HCT116 (cell line): ENCODE measurements around the gene CERS2. TPM values are rescaled to one million over a fixed set of nuclear protein-coding genes. Genes with fewer than 3 reads are reported as not detected.

Experiments
- ATAC-seq: fragments of 200-7000 bp; cut with Tn5 transposase; 2 replicates; pipeline ENCODE4 v1.9.1; 2020; ENCODE audit warnings: mild to moderate bottlenecking, moderate library complexity
- BruUV-seq: library from RNA; stranded (reverse); fragments of 400-500 nt; replicated peaks from 2 replicates; lab custom pipeline; 2021; lab: Mats Ljungman, UMichigan
- CTCF ChIA-PET: fragments of 300-600 bp; sonication (Branson Sonifier 250); formaldehyde crosslinking; loops from one replicate; lab custom pipeline; 2021; ENCODE audit warnings: antibody characterized with exemption; lab: Charles Lee
- POLR2A ChIA-PET: fragments of 300-600, 350-600 bp; sonication (Branson Sonifier 250); formaldehyde crosslinking; loops from one replicate; lab custom pipeline; 2021; ENCODE audit warnings: antibody characterized with exemption; lab: Charles Lee
- RAD21 ChIA-PET, 2 experiments: fragments of 300-600 bp; sonication (Branson Sonifier 250); formaldehyde crosslinking; loops; one replicate each; lab custom pipeline; 2023; ENCODE audit warnings: low total read pairs in 2 of 2; ENCODE audit not compliant: uncharacterized antibody in 2 of 2, unreplicated experiment in 2 of 2, low non-redundant PET in 1 of 2; lab: Charles Lee
- DNase-seq: peaks from one replicate; pipeline ENCODE4 v3.0.0-alpha.2; 2010; ENCODE audit warnings: low read depth, low spot score
- H2AFZ ChIP-seq: fragments of 200-600 bp; shearing (Covaris generic), sonication (generic); 2 replicates; pipeline ENCODE4 v1.6.1; 2017; ENCODE audit warnings: low read depth, mixed run types, mixed read lengths, antibody characterized with exemption, low read length; ENCODE audit not compliant: poor library complexity, severe bottlenecking
- H3K27ac ChIP-seq: 2 replicates; pipeline ENCODE4 v1.5.1; 2012; ENCODE audit warnings: low read depth, low read length
- H3K27me3 ChIP-seq: fragments of 200-600 bp; sonication (generic); 2 replicates; pipeline ENCODE4 v1.6.1; 2016; ENCODE audit warnings: mixed run types, low read length, mixed read lengths; ENCODE audit not compliant: insufficient read depth
- H3K36me3 ChIP-seq, 2 experiments: fragments of 200-500 bp in 1 of 2; fragments of 200-600 bp in 1 of 2; sonication (Bioruptor generic) in 1 of 2; sonication (generic) in 1 of 2; 2 replicates each; pipeline versions ENCODE4 v1.5.1 to v1.6.1; 2014 to 2016; ENCODE audit warnings: low read length in 2 of 2, inconsistent platforms in 1 of 2, mixed read lengths in 1 of 2, mixed run types in 1 of 2; ENCODE audit not compliant: insufficient read depth in 2 of 2, control insufficient read depth in 1 of 2
- H3K4me1 ChIP-seq, 2 experiments: fragments of 200-600 bp in 1 of 2; sonication (generic) in 1 of 2; 2 replicates each; pipeline versions ENCODE4 v1.5.1 to v1.6.1; 2012 to 2017; ENCODE audit warnings: low read length in 2 of 2, inconsistent platforms in 1 of 2, mild to moderate bottlenecking in 1 of 2, mixed read lengths in 1 of 2, mixed run types in 1 of 2, moderate library complexity in 1 of 2; ENCODE audit not compliant: insufficient read depth in 2 of 2, control insufficient read depth in 1 of 2
- H3K4me2 ChIP-seq: fragments of 200-600 bp; sonication (generic); 2 replicates; pipeline ENCODE4 v1.6.1; 2017; ENCODE audit warnings: mixed run types, low read length, mixed read lengths
- H3K4me3 ChIP-seq, 2 experiments: fragments of 200-600 bp in 1 of 2; sonication (generic) in 1 of 2; replicated peaks in 1 of 2; 2 replicates each; pipeline ENCODE4 v1.5.1; 2011 to 2016; ENCODE audit warnings: low read length in 2 of 2, control low read depth in 1 of 2, low read depth in 1 of 2, mild to moderate bottlenecking in 1 of 2, mixed read lengths in 1 of 2, mixed run types in 1 of 2
- H3K79me2 ChIP-seq: fragments of 200-600 bp; sonication (generic); 2 replicates; pipeline ENCODE4 v1.6.1; 2017; ENCODE audit warnings: mild to moderate bottlenecking, mixed run types, low read length, moderate library complexity, mixed read lengths; ENCODE audit not compliant: insufficient read depth
- H3K9ac ChIP-seq: fragments of 200-600 bp; sonication (generic); 2 replicates; pipeline ENCODE4 v1.6.1; 2016; ENCODE audit warnings: low read length, mixed read lengths
- H3K9me2 ChIP-seq: fragments of 200-600 bp; sonication (generic), shearing (Covaris generic); 2 replicates; pipeline ENCODE4 v1.6.1; 2017; ENCODE audit warnings: mixed run types, mild to moderate bottlenecking, moderate library complexity; ENCODE audit not compliant: insufficient read depth
- H3K9me3 ChIP-seq, 2 experiments: fragments of 200-500 bp in 1 of 2; fragments of 200-600 bp in 1 of 2; sonication (Bioruptor generic) in 1 of 2; sonication (generic) in 1 of 2; 2 replicates each; pipeline ENCODE4 v1.6.1; 2014 to 2017; ENCODE audit warnings: low read length in 2 of 2, mixed read lengths in 2 of 2, inconsistent platforms in 1 of 2, low read depth in 1 of 2, mild to moderate bottlenecking in 1 of 2, mixed run types in 1 of 2, moderate library complexity in 1 of 2; ENCODE audit not compliant: control insufficient read depth in 1 of 2, insufficient read depth in 1 of 2
- H4K20me1 ChIP-seq: fragments of 200-600 bp; sonication (generic), shearing (Covaris generic); 2 replicates; pipeline ENCODE4 v1.6.1; 2017; ENCODE audit warnings: mixed run types, mild to moderate bottlenecking, moderate library complexity; ENCODE audit not compliant: insufficient read depth
- CBX3 ChIP-seq: IDR thresholded peaks from 2 replicates; pipeline ENCODE4 v1.6.1; 2012; ENCODE audit warnings: low read depth
- EGR1 ChIP-seq: IDR thresholded peaks from 2 replicates; pipeline ENCODE4 v1.6.1; 2012; ENCODE audit warnings: low read depth
- EZH2 ChIP-seq: fragments of 200-600 bp; sonication (generic); IDR thresholded peaks from 2 replicates; pipeline ENCODE4 v1.6.1; 2017; ENCODE audit warnings: antibody characterized with exemption, mixed run types
- FOSL1 ChIP-seq: IDR thresholded peaks from 2 replicates; pipeline ENCODE4 v1.6.1; 2012; ENCODE audit warnings: low read depth
- POLR2A ChIP-seq: IDR thresholded peaks from 2 replicates; pipeline ENCODE4 v1.7.0; 2011; ENCODE audit warnings: borderline replicate concordance; ENCODE audit not compliant: insufficient read depth, insufficient read length; ENCODE audit errors: extremely low read depth
- POLR2AphosphoS5 ChIP-seq: IDR thresholded peaks from 2 replicates; pipeline ENCODE4 v1.6.1; 2011; ENCODE audit warnings: mild to moderate bottlenecking, low read depth, low read length, moderate library complexity
- RAD21 ChIP-seq: IDR thresholded peaks from 2 replicates; pipeline ENCODE4 v1.6.1; 2012; ENCODE audit warnings: low read depth, mild to moderate bottlenecking
- REST ChIP-seq: IDR thresholded peaks from 2 replicates; pipeline ENCODE4 v1.6.1; 2012; ENCODE audit warnings: low read depth
- SIN3A ChIP-seq: IDR thresholded peaks from 2 replicates; pipeline ENCODE4 v1.6.1; 2012; ENCODE audit warnings: low read depth
- SP1 ChIP-seq: IDR thresholded peaks from 2 replicates; pipeline ENCODE4 v1.6.1; 2012; ENCODE audit warnings: low read depth
- SRF ChIP-seq: IDR thresholded peaks from 2 replicates; pipeline ENCODE4 v1.6.1; 2012; ENCODE audit warnings: low read depth
- ZFX ChIP-seq: fragments of 450-650 bp; IDR thresholded peaks from 2 replicates; pipeline ENCODE4 v1.6.1; 2017
- ZNF274 ChIP-seq: fragments of 200-500 bp; sonication (Bioruptor generic); IDR thresholded peaks from 2 replicates; pipeline ENCODE4 v1.6.1; 2014; ENCODE audit warnings: mild to moderate bottlenecking, low read depth, low read length, inconsistent platforms
- intact Hi-C: fragments of 100-400 bp; cut with micrococcal nuclease; formaldehyde crosslinking; loops from 2 replicates; pipeline ENCODE4 v1.10.0; 2022
- total RNA-seq: library from RNA; stranded (reverse); gene quantifications from one replicate; pipeline ENCODE4 v1.2.1, GENCODE V29; 2021; ENCODE audit not compliant: unreplicated experiment

Gene CERS2
- total RNA-seq, 1 experiment from 2014 or later = 218 TPM

- H3K4me3 ChIP-seq = no peak overlapping the region
- H3K4me1 ChIP-seq = no peaks in the 10 kb centered on the region
- no peaks in the 10 kb centered on the region for H3K79me2 ChIP-seq
- RAD21 ChIA-PET = no interaction called here
- H3K4me2 ChIP-seq = no peak overlapping the region
- POLR2A ChIA-PET = no interaction called here
- H3K36me3 ChIP-seq = peaks cover 41 to 46% of the 10 kb centered on the region in 2 experiments
- CTCF ChIA-PET = no interaction called here
- no peak overlapping the region for H3K27ac ChIP-seq
- no TSS peak for BruUV-seq
- DNase-seq (no peak), ATAC-seq (no peak)
- H3K9me3 ChIP-seq = no peaks in the 10 kb centered on the region
- H2AFZ ChIP-seq = no peak overlapping the region
- H3K9me2 ChIP-seq = no peaks in the 10 kb centered on the region
- no peaks in the 10 kb centered on the region for H4K20me1 ChIP-seq
- no peak for TF ChIP-seq EZH2
- no peak for TF ChIP-seq FOSL1
- TF ChIP-seq CBX3 = no peak
- no peak for TF ChIP-seq RAD21
- no peak for TF ChIP-seq SIN3A
- no peak for TF ChIP-seq SRF
- no peak for TF ChIP-seq POLR2A
- no peak for TF ChIP-seq ZNF274
- no peak for TF ChIP-seq EGR1
- no peak for TF ChIP-seq ZFX
- TF ChIP-seq REST = no peak
- no peak for TF ChIP-seq SP1
- no peak for TF ChIP-seq POLR2AphosphoS5
- no peaks in the 10 kb centered on the region for H3K27me3 ChIP-seq
- H3K9ac ChIP-seq = no peak overlapping the region
- intact Hi-C loops = no loop called here
These were observed 19.4 kb downstream of the CERS2 start for GRCh38 chr1:150955280-150955679.
